Ovary (tissue), 9 donors: ENCODE measurements around the gene CIDEC. TPM values are rescaled to one million over a fixed set of nuclear protein-coding genes. Genes with fewer than 3 reads are reported as not detected.
"Not testable (repeated sequence)": the region's sequence is repeated elsewhere in the genome, so short reads cannot be mapped to it uniquely, and the experiment has no call there.

Source experiments
- DNase-seq, 5 donors: peaks; one replicate each; pipeline ENCODE4 v3.0.0-alpha.2; 2019 to 2020
- H3K27ac ChIP-seq, 2 donors: fragments of 200-600 bp; one replicate each; pipeline versions ENCODE4 v1.5.1 to v1.8.0; 2019 to 2022
- H3K27me3 ChIP-seq: fragments of 200-600 bp; one replicate; pipeline ENCODE4 v1.8.0; 2022
- H3K36me3 ChIP-seq: fragments of 200-600 bp; sonication (generic); one replicate; pipeline ENCODE4 v1.5.1; 2019
- H3K4me1 ChIP-seq: one replicate; pipeline ENCODE4 v1.8.1; 2013; ENCODE audit warnings: mild to moderate bottlenecking, moderate library complexity; ENCODE audit not compliant: insufficient read depth
- H3K4me3 ChIP-seq: fragments of 200-600 bp; sonication (generic); one replicate; pipeline ENCODE4 v1.5.1; 2017
- H3K9me3 ChIP-seq, 2 donors: fragments of 200-600 bp in 1 of 2; sonication (generic) in 1 of 2; one replicate each; pipeline versions ENCODE4 v1.5.1 to v1.8.1; 2013 to 2019; ENCODE audit warnings: mild to moderate bottlenecking in 1 of 2, moderate library complexity in 1 of 2
- CTCF ChIP-seq, 3 donors: fragments of 450-650 bp in 2 of 3; fragments of 200-600 bp in 1 of 3; IDR thresholded peaks; one replicate each; pipeline versions ENCODE4 v1.5.1 to v1.8.0; 2016 to 2022; ENCODE audit warnings: antibody characterized with exemption in 3 of 3, mild to moderate bottlenecking in 1 of 3
- EP300 ChIP-seq: sonication (generic); formaldehyde crosslinking; IDR thresholded peaks from one replicate; pipeline ENCODE4 v1.6.1; 2017; ENCODE audit warnings: antibody characterized with exemption
- POLR2A ChIP-seq: fragments of 450-650 bp; IDR thresholded peaks from one replicate; pipeline ENCODE4 v1.6.1; 2017; ENCODE audit warnings: antibody characterized with exemption, mild to moderate bottlenecking, moderate library complexity
- WGBS, 3 donors: extraction: QIAGEN DNeasy Blood & Tissue Kit in 1 of 3; methylation state at CpG; one replicate each; pipeline versions ENCODE4 v1.1.5 to v1.1.7; 2013 to 2017; 5-methylcytosine and 5-hydroxymethylcytosine counted together
- intact Hi-C, 4 donors: fragments of 100-400 bp; cut with DNase I; formaldehyde crosslinking; loops; one replicate each; pipeline versions ENCODE4 v1.11.0 to v1.15.1; 2022 to 2023
- polyA plus RNA-seq, 2 donors: library from polyadenylated mRNA; stranded (reverse); fragments of 200-250 nt in 1 of 2; fragments of 350-450 nt in 1 of 2; fragmentation: Illumina TruSeq in 1 of 2; extraction: RNeasy Lipid Tissue Mini Kit (QIAGEN cat#74804) in 1 of 2; gene quantifications; one replicate each; pipeline ENCODE4 v1.2.3, GENCODE V29; 2013 to 2014
- total RNA-seq, 7 donors: library from RNA; depleted of rRNA in 2 of 7; stranded (reverse); fragments of >200 nt in 2 of 7; fragmentation: NEBNext Ultra II Directional in 3 of 7; extraction: Animal tissue kit (Norgen Biotek cat#: 25700) in 3 of 7; gene quantifications; one replicate each; pipeline versions ENCODE4 v1.1.0 to v1.2.4, GENCODE V29; 2016 to 2023
- donor health status: DM: no; HTN: no; CAD: no; lungs with moderate emphysema.
- donor health status: DM: no; HTN: no; CAD: no.
- donor health status: Bipolar disorder and iron deficiency.
- donor health status: DM: yes; HTN: yes; CAD: no.
- donor health status: DM: no; HTN: no; CAD: no.
- donor health status: DM: yes; HTN: yes; CAD: no.

CIDEC gene
- total and polyA plus RNA-seq, 9 donors = 0.23 to 3.0 (median 1.3) TPM; not detected in 5

DNA sequence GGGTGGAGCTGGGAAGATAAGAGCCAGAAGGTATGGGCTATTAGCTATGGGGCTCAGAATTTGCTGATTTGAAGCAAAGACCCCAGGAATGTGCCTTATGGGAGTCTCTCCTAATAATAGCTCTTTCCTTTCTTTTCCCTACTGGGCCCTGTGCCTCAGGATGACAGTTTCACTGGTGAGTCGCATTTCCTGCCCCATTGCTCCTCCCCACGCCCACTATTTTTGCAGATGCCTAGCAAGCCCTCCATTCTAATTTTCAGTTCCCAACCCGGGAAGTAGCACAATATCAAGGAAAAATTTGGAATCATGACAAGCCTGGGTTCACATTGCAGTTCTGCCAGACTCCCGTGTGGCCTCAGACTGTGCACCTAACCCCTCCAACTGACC, 23.2 kb upstream of the CIDEC start:
- DNase-seq = no peak
- 30 to 36% (median 31%) methylated on average over 4 of the region's 4 CpGs for WGBS, 3 donors
- no peak overlapping the region for H3K4me3 ChIP-seq

DNA sequence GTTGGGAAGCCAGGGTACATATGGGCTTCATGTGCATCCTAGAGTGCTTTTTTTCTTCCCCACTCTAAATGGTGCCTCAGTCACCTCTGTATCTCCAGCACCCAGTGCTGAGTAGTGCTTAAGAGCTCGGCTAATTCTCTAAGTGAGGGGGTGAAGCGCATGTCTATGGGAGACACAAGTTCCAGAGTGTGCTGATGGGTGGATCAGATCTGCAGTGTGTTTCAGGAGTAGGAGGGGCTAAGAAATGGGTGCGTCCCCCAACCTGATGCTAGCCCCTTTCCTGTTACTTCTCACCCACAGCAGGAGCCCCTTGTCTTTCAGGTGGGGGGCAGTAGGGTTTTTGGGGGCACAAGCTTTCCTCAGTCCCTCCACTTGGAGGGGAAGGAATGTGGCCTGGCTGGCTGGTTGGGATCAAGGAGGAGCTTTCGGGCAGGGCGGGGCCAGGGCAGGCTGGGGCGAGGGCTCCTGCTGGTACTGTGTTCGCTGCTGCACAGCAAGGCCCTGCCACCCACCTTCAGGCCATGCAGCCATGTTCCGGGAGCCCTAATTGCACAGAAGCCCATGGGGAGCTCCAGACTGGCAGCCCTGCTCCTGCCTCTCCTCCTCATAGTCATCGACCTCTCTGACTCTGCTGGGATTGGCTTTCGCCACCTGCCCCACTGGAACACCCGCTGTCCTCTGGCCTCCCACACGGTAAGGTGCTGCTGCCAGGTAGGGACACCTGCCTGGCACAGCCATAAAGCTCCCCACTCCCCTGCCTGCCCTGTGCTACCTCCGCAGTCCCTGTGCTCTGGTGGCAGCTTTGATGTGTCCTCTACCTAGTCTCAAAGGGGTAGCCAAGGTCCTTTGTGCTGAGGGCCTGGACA, 22.6 kb upstream of the CIDEC start, which contains the start of gene IL17RE:
Gene IL17RE, plus strand, starts transcription at position 477 of the 866 bp plus-strand sequence. Its CDS starts 85 bp downstream, at position 562.
- TF ChIP-seq POLR2A (no peak), CTCF (IDR thresholded peaks at IDR 0.05) (no peak), EP300 (no peak)
- Histone ChIP-seq H3K27me3 (no peaks in the 10 kb centered on the region), H3K9me3 (no peaks in the 10 kb centered on the region), H3K4me1 (no peaks in the 10 kb centered on the region), H3K4me3 (no peak within 1 kb of the TSS), H3K27ac (no peak within 1 kb of the TSS), H3K36me3 (no peaks in the 10 kb centered on the region)
- no peak for DNase-seq
- intact Hi-C loops = no loop called here
- 40 to 51% (median 44%) methylated on average over 12 to 13 of the region's 13 CpGs for WGBS, 3 donors

More for the DNA sequence above, 23.2 kb upstream of the CIDEC start:
- no peaks in the 10 kb centered on the region for H3K4me1 ChIP-seq
- H3K27me3 ChIP-seq = no peaks in the 10 kb centered on the region
- no peak overlapping the region for H3K27ac ChIP-seq
- no peak for TF ChIP-seq POLR2A
- intact Hi-C loops = no loop called here
- no peaks in the 10 kb centered on the region for H3K36me3 ChIP-seq
- no peaks in the 10 kb centered on the region for H3K9me3 ChIP-seq

DNA sequence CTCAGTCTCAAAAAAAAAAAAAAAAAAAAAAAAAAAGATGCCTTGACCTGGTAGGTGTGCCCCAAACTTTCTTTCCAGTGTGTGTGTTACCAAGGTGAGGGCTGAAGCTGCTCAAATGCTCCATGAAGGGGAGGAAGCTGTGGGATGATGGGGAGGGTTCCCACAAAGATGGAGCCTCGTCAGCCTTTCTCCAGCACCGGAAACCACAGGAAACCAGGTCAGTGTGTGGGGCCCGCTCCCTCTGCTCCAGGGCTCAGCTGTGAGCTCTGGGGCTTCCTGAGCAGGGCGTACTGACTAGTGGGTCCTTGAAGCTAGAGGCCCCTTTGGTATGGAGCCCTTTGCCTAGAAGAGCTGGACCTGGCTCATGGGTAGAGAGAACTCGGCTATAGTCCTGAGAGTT, 21.9 kb upstream of the CIDEC start:
- Histone ChIP-seq H3K9me3 (no peaks in the 10 kb centered on the region), H3K4me3 (no peak overlapping the region), H3K36me3 (no peaks in the 10 kb centered on the region), H3K27ac (no peak overlapping the region), H3K4me1 (no peaks in the 10 kb centered on the region), H3K27me3 (no peaks in the 10 kb centered on the region)
- TF ChIP-seq CTCF (IDR thresholded peaks at IDR 0.05) = no peak
- TF ChIP-seq POLR2A = no peak
- TF ChIP-seq EP300 = no peak
- intact Hi-C loops = no loop called here
- no peak for DNase-seq
- WGBS, 3 donors = 62 to 75% (median 72%) methylated on average over 4 to 5 of the region's 5 CpGs

DNA sequence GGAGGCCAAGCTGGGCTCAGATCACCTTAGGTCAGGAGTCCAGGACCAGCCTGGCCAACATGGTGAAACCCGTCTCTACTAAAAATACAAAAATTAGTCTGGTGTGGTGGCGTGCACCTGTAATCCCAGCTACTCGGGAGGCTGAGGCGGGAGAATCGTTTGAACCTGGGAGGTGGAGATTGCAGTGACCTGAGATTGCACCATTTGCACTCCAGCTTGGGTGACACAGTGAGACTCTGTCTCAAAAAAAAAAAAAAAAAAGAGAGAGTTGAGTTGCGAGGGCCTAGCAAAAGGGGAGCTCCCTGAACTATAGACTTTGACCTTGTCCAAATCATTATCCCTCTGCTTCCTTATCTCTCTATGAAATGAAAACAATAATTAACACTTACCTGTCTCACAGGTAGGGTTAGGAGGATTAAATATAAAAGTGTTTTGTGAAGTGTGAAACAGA, 20.9 kb upstream of the CIDEC start:
- H3K27me3 ChIP-seq, H3K4me3 ChIP-seq, H3K4me1 ChIP-seq, H3K36me3 ChIP-seq, DNase-seq, H3K27ac ChIP-seq, intact Hi-C loops, H3K9me3 ChIP-seq: not testable (repeated sequence)
- 83 to 91% (median 83%) methylated on average over 6 of the region's 6 CpGs for WGBS, 3 donors

- TF ChIP-seq EP300 = no peak
- no peak for TF ChIP-seq CTCF (IDR thresholded peaks at IDR 0.05)
- TF ChIP-seq POLR2A = no peak
- Histone ChIP-seq H3K36me3 (no peaks in the 10 kb centered on the region), H3K4me1 (no peaks in the 10 kb centered on the region), H3K4me3 (no peak overlapping the region), H3K9me3 (no peaks in the 10 kb centered on the region), H3K27me3 (no peaks in the 10 kb centered on the region), H3K27ac (no peak overlapping the region)
- no peak for DNase-seq
- intact Hi-C loops = no loop called here
- 31 to 47% (median 47%) methylated on average over 3 of the region's 3 CpGs for WGBS, 3 donors
These were observed 19.3 kb upstream of the CIDEC start for GRCh38 chr3:9899289-9899791.
